Measurements from ENCODE around the gene REXO5.
"Not testable (repeated sequence)": the region's sequence is repeated elsewhere in the genome, so short reads cannot be mapped to it uniquely, and the experiment has no call there.

REXO5 gene

DNA sequence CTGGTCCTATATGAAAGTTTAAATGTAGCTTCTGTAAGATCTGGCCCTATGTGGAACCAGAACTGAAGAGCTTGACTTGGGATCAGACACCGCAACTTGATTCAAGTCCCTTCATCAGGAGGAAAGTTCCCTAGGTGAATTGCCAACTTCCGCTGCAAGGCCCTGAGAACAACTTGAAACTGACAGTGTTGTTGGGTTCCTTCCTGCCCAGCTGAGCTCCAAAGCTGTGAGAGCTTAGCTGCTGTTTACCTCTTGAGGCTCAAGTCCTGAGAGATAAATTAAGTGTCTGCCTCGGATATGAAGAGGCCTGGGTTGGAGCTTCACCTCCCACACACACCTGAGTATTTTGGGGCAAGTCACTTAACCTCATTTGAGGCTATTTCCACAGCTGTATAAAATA lies 44.7 kb downstream of the REXO5 start:
- no peak for DNase-seq (ENCODE audit: low spot score)

DNA sequence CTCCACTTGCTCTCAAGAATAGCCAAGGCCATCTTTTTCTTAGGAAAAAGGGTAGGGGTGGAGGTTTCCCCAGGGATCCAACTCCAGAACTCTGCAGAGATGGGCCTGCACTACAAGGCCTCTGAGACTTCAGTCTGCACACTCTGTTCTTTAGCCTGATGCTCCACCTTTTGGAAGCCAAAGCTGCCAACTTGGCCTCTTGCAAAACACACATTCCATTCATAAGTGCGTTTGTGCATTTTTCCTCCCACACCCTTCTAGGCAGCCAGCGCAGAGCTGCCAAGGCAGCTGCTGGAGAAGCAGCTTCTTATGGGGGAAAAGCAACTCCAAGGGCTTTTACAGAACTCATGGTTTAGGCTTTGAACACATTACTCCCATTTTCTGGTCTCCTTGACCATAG lies 45.3 kb downstream of the REXO5 start:
- DNase-seq (ENCODE audit: low spot score): peak; percentile 78

DNA sequence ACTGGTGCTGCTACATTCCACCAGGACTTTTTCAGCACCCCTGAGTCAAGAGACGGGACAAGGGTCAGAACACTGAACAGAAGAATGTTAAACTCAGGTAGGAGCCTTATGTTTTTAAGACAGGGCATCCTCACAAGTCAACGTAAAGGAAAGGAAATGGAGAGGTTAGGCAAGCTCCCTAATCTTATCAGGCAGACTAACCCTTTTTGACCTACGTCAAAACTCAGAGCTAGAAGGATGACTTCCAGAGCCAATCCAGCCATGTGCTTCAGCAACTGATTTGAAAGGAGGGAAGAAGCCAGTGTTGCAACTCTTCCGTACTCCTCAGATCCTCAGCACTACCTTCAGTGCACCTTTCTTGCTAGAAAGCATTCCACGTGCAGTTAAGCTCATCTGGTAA lies 46.8 kb downstream of the REXO5 start:
- DNase-seq (ENCODE audit: low spot score): no peak

DNA sequence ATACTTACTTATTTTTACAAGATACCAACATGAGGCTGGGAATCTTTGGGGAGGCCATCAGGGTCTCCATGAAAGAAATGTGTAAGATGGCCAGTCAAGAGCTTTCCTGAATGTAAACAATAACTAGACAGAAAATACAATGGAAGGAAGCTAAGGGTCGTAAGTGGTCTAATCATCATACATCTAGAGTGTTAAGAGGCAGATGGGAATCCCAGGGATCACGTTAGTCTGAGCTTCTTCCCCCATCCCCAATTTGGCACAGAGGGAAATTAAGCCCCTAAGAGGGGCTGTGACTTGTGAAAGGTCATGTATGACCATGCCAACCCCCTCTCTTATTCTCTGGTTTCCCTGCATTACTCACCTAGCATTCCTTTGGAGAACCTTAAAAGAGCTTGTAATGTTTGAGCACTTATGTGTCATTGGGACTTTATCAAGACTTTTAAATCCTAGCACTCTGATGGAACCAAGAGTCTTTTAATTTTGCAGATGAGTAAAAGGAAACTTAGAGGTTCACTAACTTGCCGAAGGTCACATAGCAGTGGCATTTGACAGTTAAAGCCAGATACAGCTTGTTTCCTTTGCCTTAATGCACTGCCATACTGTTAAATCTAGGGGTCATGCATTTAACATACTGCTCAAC lies 47.8 kb downstream of the REXO5 start:
- no peak for DNase-seq (ENCODE audit: low spot score)

DNA sequence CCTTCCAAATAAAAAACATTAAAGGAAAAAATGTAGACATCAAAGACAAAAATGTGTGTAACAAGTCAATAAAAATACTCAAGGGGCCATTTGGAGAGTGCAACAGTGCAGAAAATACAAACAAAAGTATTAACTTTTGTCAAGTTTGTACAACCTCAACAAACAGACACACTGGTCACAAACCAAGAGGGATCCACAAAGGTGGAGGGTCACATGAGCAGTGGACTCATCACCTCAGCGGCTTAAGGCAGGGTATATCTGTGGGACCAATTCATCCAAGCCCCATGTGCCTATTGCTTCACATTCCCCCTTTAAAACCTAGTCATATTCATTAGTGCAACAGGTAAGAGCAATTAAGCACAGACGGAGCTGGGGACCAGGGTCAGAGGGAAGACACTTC lies 48.6 kb downstream of the REXO5 start:
- no peak for DNase-seq (ENCODE audit: low spot score)

DNA sequence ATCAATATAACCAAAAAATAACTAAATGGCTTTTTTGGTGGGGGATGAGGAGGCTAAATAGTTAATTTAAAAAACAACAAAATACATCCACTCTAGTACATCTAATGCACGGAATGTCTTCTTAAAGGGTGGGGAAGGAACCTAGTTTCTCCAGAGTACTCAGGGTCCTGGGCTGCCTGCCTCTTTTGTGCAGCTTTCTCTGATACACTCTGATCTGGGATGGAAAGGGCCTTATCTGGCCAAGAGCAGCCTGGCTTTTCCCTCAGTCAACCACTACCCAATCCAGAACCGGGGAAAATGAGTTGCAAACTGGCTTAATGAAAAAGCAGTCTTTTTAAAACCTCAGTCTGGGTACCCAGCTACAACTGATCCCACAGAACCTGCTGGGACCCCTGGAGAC lies 51.0 kb downstream of the REXO5 start:
- DNase-seq (ENCODE audit: low spot score): no peak

DNA sequence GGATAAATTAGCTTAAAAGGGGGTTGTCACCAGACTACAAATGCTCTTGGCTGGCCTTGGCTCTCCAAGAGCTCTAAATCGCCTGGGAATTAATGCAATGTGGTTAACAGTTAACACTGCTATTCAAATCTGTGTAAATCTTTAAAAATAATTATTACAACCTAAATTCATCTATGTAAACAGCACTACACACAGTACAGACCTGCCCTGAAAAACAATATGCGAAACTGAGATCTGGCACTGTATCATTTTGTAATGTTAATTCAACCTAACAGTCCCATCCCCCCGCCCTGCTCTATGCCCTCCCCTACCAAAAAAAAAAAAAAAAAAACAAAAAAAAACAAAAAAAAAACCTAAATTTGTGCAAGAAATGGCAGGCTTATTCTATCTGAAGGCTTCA lies 52.9 kb downstream of the REXO5 start:
- no peak for DNase-seq (ENCODE audit: low spot score)

DNA sequence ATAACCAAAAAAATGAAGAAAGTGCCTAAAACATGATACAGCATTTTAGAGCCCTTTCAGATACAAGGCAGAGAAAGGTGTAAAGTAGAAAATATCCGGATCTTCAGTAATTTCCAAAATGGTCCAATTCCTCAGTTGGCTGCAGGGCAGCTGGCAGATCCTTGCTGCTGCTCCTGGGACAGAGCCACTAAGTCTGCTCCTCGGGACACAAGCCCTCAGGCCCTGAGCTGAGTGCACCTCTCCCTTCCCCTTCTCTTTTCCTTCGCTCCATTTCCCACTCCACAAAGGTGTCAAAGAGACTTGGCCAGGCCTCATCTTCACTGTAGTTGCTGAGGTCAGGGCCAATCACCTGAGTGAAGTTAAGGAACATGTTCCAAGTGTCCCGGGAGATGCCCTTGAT lies 53.4 kb downstream of the REXO5 start:
- DNase-seq (ENCODE audit: low spot score): no peak

DNA sequence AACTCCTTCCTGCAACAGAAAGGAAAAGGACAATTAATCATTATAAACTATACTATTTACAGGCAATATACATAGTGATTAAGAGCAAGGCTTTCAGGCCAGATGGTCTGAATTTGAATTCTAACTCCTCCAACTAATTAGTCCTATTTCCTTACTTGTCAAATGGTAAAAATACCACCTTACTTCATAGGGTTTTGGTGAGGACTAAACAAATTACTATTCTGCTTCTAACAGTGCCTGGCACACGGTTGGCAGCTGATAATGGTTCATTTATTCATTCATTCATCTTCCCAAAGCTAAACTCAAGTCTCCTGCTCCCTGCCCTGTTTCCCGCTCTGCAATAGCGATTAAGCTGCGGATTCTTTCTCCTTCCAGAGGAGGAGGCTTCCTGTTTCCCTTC lies 54.0 kb downstream of the REXO5 start:
- DNase-seq (ENCODE audit: low spot score): no peak

DNA sequence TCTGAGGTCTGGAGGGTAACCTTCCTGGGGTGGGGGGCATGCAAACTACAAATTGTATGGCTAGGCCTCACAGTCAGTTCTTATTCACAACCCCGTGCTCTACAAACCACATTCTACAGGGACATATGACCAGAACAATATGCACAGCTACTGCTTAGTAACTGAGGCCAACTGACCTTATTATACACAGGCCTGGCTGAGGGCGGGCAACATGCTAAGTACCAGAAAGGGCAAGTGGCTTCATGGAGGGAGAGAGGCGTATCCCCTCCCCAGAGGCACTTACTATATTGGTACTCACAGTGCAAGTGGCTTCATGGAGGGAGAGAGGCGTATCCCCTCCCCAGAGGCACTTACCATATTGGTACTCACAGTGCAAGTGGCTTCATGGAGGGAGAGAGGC lies 54.7 kb downstream of the REXO5 start:
- DNase-seq (ENCODE audit: low spot score): not testable (repeated sequence)

DNA sequence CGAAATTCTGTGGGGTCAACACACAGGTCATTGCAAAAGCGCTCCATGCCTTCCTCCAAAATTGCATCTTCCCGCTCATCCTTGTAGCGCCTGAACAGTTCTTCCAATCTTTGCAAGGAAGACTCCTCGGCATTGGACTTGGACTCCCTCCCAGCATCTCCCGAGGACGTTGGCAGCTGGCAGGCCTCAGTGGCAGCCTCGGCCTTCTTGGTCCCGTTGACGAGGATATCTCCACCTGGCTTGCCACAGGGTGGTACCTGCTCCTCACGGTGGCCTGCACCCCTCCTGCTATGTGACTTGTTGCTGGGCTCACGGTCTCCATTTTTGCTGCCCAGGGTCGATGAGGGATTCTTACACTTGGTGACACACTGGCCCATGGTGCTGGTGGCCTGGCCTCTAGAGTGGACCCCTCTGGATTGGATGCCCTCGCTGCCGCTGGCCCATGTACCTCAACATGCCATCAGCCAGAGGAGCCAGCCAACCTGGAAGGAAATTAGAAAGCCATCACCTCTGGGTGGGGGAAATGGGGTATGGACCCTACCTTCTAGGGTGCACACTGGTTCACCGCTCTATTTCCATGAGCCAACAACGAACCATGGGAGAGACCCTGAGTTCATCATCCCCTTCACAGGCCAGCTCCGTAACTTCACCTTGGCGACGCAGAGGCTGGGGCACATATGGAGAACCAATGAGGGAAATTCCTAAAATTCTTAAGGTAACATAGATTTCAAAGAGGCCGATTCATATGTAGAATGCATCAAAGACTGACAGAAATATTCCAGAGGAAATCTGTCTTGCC lies 56.0 kb downstream of the REXO5 start:
- no peak for DNase-seq (ENCODE audit: low spot score)

DNA sequence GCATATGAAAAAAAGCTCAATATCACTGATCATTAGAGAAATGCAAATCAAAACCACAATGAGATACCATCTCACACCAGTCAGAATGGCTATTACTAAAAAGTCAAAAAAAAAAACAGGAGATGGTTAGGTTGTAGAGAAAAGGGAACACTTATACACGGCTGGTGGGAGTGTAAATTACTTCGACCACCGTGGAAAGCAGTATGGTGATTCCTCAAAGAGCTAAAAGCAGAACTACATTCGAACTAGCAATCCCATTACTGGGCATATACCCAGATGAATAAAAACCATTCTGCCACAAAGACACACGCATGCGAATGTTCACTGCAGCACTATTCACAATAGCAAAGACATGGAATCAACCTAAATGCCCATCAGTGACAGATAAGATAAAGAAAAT lies 58.0 kb downstream of the REXO5 start:
- not testable (repeated sequence) for DNase-seq (ENCODE audit: low spot score)

DNA sequence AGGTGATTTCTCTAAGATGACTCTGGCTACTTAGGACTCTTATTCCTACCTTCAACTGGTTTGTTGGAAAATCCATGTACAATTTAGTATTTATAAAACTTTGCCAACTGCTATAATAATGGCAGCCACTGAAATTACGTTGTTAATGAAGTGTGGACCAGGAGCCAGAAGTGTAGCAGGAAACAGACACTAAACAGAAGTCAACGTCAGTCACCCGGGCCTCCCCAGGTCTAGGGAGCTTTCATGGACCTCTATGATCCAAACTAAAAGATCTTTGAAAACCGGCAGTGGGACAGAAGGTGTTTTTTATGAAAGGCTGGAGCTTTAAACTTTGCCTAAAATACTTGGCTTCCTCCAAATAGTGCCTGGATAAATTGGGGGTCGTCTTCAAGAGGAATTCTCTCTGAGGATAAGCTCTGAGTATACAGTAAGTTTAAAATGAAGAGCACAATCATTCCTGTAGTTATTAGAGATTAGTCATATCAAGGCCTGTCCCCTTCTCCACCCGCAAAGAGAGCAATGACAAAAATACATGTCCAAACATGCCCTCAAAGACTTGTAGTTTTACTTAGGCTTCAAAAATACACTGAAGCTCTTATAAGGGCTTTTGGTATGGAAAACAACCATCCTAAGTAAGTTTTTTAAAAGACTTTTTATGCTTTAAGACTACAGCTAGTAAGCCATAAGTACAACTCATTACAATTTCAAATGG lies 59.2 kb downstream of the REXO5 start:
- peak; percentile 28 for DNase-seq (ENCODE audit: low spot score)

DNA sequence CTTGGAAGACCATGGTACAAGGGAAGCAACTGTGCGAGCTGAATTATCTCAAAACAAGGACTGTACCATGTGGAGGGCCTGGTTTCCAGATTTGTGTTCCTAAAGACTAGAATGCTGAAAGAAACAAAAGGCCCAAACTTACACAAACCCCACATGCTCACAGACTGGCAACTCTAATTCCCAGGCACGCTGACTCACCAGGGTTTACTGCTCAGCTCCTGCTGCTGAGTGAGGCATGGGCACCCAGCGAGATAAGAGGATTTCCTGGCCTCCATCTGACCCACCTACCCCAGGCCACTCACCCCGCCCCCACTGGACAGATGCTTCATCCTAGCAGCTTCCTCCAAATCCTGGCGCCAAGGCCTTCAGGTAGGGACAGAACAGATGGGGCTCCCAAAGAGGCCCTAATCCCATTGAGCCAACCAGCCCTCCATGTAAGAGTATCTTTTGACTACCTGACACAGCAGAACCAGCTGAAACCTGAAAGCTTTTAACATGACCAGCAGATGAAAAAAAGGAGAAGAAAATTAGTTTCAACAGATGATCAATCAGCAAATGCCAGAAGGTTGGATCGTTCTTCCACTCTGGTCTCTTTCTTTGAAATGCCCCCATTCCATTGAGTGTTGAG lies 59.9 kb downstream of the REXO5 start:
- DNase-seq (ENCODE audit: low spot score): peak; percentile 71

DNA sequence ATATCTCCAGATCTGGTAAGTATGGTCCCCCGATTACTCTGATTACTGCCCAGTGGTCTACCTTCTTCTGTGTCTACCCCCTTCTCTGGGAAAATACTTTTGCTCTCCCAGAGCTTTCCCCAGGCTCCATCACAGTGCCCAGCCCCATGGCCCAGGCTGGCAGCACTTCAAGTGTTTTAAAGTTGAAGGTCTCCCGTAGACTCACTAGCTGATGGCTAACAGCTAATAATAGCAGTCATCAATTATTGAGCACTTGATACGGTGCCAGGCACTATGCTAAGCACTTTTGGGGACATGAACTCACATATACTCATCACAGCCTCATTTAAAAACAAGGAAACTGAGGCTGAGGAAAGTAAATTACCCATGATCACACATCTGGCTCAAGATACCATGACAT lies 60.5 kb downstream of the REXO5 start:
- no peak for DNase-seq (ENCODE audit: low spot score)

DNA sequence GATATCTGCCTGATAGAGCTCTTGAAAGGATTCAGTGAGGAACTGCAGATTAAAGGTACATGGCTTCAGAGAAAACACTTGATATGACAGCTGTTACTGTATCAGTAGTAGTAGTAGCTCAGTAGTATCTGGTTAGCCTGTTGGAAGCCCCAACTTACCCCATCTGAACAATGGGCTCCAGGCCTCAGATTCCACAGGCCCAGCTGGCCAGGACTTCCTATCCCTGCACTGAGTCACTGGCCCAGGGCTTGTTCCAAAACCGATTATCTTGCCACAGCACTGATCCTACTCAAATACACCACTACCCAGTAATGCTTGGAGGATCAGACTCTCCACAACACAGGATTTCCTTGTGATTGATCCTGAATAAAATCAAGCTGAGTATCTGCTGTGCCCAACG lies 61.3 kb downstream of the REXO5 start:
- no peak for DNase-seq (ENCODE audit: low spot score)

DNA sequence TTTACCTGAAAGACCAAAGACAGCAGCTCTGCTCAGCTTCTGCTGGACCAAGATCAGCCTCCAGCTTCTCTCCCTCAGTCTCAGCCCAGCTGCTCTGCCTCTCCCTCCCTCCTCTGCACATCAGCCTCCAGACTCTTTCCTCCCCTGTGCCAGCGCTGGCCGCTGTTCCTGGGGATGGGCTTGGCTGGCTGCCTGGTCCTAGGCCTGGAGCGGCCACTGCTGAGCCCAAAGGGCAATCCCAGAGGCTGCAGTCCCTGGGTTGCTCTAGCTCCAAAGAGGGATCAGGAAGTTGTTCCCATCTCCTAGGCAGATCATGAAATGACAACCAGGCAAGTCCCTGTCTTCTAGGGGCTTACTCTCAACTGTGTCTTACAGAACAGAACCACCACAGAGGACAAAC lies 62.6 kb downstream of the REXO5 start:
- DNase-seq (ENCODE audit: low spot score): no peak

DNA sequence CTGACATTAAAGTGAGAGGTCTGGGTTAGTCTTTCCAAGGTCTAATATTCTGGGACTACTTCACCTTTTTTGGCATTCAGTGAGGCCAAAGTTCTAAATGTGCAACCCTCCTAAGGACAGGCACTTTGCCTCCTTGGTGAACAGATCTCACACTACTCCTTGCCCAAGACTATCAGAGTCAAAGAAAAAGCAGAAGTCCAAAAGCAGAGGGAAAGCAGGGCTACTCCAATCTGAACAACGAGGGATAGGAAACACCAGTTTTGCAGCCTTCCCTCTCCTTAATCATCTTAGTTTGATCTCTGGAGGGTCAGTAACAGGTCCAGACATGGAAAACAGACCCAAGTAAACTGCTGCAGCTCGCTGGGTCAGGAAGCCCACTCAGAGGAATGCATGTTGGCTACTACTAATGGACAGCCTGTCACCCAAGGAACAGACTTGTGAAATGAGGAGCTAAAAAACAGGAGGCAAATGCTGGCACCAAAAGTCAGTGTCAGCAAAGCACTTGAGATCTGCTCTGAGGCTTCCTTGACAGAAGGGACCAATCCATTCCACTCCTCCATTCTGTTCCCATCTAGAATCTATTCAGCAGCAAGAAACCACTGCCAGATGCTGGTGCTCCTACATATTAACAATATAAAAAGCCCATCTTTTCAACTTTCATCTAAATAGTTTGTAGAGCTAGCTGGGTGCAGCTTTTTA lies 63.9 kb downstream of the REXO5 start:
- DNase-seq (ENCODE audit: low spot score): no peak

DNA sequence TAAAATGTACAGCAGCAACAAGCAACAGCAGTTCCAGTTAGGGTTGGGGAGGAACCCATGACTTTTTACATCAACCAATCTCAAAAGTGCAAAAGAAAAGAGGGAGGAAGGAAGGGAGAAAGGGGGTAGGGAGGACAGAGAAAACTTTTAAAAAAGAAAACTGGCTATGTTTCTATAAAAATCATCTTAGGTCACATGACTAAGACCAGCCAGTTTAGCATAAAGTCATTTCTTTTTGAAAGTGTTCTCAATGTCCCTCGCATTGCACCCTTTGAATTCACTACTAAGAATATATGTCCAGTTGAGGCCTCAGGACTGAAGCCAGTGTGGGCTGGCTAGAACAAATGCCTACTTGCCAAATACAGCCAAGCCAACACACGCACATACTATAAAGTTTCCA lies 64.9 kb downstream of the REXO5 start:
- DNase-seq (ENCODE audit: low spot score): no peak

DNA sequence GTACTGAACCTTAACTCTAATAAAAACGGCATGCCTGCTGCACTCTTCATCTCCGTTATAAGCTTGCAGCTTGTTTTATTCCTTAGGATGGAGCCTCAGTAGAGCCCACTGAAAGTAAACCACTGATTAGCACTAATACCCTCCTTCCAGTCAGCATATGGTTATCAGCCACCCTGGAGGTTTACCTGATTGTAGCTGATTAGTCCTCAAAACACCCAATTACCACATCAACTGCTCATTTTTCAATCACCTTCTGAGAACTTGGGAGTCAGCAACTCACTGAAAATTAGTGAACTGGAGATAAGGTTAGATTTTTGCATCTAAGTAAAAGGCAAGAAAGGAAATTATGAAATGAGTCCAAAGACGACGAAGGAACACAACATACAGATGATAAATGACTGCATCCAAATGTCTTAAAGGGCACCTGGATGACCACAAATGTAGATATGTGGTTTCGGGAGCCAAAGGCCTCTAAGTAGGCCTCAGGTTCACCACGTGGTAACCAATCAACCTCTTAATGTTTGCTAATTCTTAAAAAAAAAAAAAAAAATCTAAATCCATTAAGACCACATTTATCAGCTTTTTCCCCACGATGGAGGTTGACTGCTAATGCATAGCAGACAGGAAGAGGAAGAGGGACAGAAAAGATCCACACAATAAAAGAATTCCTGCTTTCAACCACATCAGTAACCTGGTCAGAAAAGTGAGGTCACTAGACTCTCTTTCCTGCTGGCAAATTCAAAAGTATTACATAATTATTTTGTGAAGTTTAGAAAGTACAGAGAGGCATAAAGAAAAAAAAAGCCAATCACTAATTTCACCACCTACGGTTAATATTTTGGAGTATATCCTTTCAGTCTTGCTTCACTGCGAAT lies 65.9 kb downstream of the REXO5 start:
- DNase-seq (ENCODE audit: low spot score): no peak

DNA sequence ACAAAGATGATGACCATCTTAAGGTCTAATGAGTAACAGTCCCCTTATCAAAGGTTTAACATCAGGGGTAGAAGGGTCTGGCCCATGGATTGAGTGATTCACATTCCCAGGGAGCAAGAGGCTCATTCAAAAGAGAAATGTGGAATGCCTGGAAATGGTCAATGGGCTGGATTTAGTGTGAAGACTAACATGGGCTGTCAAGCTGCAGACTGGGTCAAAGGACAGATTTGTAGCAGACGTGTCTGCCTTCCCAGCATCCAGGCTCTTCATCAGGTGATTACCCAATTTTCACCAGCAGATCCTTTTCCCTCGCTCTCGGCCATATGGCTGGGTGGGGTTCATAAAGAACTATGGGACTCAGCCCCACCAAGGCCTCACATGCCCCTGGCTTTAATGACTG lies 67.0 kb downstream of the REXO5 start:
- no peak for DNase-seq (ENCODE audit: low spot score)

Measured in COLO829 (cell line).